Nephron (organoid): ENCODE results near the gene PARK7.

Experiments used
- H3K27ac Mint-ChIP-seq, 3 experiments: 2 replicates each; pipeline ENCODE4 v1.8.0; 2020; ENCODE audit warnings: mixed read lengths in 3 of 3, mild to moderate bottlenecking in 2 of 3, moderate library complexity in 1 of 3
- H3K27me3 Mint-ChIP-seq: 2 replicates; pipeline ENCODE4 v1.8.0; 2021; ENCODE audit warnings: low read depth, mild to moderate bottlenecking, moderate library complexity, mixed read lengths
- H3K36me3 Mint-ChIP-seq: 2 replicates; pipeline ENCODE4 v1.8.0; 2020; ENCODE audit warnings: low read depth, mixed read lengths
- H3K4me1 Mint-ChIP-seq: 2 replicates; pipeline ENCODE4 v1.8.0; 2020; ENCODE audit warnings: mixed read lengths
- H3K4me3 Mint-ChIP-seq, 3 experiments: 2 replicates each; pipeline ENCODE4 v1.8.0; 2020; ENCODE audit warnings: mild to moderate bottlenecking in 3 of 3, mixed read lengths in 3 of 3, moderate library complexity in 2 of 3
- H3K9me3 Mint-ChIP-seq: 2 replicates; pipeline ENCODE4 v1.8.0; 2020; ENCODE audit warnings: mixed read lengths
- TF ChIP-seq, protein P1 (sequence below), 3 experiments: fragments of 200-600 bp; sonication (generic); IDR thresholded peaks; one replicate each; pipeline ENCODE4 v1.5.0; 2021; ENCODE audit warnings: antibody characterized with exemption in 3 of 3; ENCODE audit not compliant: unreplicated experiment in 3 of 3

Gene PARK7

DNA sequence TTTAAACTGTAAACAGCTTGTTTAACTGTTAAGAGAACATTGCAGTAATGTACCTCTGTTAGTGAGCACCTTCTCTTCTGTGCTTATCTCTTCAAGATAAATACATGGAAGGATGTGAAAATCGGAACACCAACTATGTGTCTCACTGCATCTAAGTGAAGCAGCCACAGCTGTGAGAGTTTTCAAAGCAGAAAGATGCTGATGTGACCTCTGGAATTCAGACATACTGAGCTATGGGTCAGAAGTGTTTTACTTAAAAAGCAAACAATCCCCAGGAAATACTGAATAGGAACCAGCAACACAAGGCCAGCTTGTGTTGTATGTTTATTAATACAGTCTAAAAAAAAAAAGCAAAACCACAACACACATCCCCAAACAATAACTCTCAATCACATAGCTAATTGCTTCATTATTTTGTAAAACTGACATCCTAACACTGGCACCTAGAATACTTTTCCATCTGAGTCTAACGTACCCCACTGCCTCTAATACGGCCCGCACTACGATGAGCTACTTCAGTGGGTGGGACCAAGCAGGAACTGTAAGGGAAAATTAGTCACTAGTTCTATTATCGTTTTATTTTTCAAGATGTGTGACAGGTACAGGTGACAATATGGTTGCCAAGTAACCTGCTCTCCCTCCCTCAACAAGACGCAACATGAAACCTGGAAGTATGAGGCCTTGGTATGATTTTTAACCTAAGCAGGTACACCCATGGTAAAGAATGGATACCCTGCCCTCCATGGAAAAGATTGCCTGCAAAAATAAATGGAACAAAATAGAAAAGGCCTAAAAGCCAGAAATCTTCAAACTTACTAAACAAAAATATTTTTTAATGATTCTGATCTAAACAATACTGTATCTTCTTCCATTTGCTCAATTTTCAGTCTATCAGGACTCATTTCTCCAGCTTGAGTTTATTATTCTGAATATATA lies 50.7 kb downstream of the PARK7 start:
- H3K4me3 Mint-ChIP-seq: no peak overlapping the region
- H3K4me1 Mint-ChIP-seq: peaks cover 32% of the 10 kb centered on the region
- H3K27me3 Mint-ChIP-seq: no peaks in the 10 kb centered on the region
- peaks cover 22% of the 10 kb centered on the region for H3K36me3 Mint-ChIP-seq
- H3K9me3 Mint-ChIP-seq: no peaks in the 10 kb centered on the region
- TF ChIP-seq, protein P1, sequence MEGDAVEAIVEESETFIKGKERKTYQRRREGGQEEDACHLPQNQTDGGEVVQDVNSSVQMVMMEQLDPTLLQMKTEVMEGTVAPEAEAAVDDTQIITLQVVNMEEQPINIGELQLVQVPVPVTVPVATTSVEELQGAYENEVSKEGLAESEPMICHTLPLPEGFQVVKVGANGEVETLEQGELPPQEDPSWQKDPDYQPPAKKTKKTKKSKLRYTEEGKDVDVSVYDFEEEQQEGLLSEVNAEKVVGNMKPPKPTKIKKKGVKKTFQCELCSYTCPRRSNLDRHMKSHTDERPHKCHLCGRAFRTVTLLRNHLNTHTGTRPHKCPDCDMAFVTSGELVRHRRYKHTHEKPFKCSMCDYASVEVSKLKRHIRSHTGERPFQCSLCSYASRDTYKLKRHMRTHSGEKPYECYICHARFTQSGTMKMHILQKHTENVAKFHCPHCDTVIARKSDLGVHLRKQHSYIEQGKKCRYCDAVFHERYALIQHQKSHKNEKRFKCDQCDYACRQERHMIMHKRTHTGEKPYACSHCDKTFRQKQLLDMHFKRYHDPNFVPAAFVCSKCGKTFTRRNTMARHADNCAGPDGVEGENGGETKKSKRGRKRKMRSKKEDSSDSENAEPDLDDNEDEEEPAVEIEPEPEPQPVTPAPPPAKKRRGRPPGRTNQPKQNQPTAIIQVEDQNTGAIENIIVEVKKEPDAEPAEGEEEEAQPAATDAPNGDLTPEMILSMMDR (IDR thresholded peaks at IDR 0.05; ENCODE audit: unreplicated experiment in 3 of 3): no peak
- H3K27ac Mint-ChIP-seq: no peak overlapping the region

DNA sequence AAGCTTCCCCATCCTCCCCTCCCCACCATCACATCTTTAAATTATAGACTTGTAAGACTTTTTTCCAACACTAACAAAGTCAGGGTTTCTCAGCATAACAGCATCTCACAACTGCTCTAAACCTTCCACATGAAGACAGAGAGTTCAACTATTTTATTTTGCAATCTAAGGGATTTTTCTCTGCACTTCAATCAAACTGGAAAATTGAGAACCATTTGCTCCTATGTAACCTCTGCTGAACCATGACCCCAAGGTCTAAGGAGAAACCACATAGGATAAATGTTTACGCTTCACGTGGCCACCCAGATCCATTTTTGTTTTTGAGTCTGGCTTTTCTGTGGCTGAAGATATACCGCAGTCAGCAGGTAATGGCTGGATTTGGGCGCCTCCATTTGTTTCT lies 51.4 kb downstream of the PARK7 start:
- H3K4me1 Mint-ChIP-seq: peaks cover 39% of the 10 kb centered on the region
- TF ChIP-seq, protein P1 (IDR thresholded peaks at IDR 0.05; ENCODE audit: unreplicated experiment in 3 of 3): no peak
- no peak overlapping the region for H3K27ac Mint-ChIP-seq
- no peaks in the 10 kb centered on the region for H3K27me3 Mint-ChIP-seq
- H3K4me3 Mint-ChIP-seq: no peak overlapping the region
- H3K36me3 Mint-ChIP-seq: peaks cover 22% of the 10 kb centered on the region
- no peaks in the 10 kb centered on the region for H3K9me3 Mint-ChIP-seq

DNA sequence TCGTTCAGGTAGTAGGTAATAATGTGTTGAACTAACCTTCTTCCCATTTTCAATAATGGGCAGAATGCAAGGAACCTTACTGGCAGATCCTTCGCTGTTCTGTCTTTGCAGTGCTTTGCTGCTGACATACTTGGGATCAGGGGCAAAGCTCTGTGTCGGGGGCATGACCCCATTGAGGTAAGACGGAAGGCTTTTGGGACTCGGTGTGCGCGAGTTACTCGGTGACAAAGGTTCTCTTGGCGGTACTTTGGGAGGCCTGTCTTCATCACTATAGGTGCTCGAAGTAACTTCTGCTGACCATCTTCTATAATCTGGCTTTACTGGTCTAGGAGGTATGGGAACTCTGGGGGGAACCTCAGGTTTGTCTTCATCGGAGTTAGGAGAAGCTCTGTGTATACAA lies 51.9 kb downstream of the PARK7 start:
- no peak overlapping the region for H3K4me3 Mint-ChIP-seq
- no peaks in the 10 kb centered on the region for H3K9me3 Mint-ChIP-seq
- H3K4me1 Mint-ChIP-seq: peaks cover 43% of the 10 kb centered on the region
- TF ChIP-seq, protein P1 (IDR thresholded peaks at IDR 0.05; ENCODE audit: unreplicated experiment in 3 of 3): no peak
- H3K36me3 Mint-ChIP-seq: peaks cover 22% of the 10 kb centered on the region
- H3K27ac Mint-ChIP-seq: no peak overlapping the region
- H3K27me3 Mint-ChIP-seq: no peaks in the 10 kb centered on the region

DNA sequence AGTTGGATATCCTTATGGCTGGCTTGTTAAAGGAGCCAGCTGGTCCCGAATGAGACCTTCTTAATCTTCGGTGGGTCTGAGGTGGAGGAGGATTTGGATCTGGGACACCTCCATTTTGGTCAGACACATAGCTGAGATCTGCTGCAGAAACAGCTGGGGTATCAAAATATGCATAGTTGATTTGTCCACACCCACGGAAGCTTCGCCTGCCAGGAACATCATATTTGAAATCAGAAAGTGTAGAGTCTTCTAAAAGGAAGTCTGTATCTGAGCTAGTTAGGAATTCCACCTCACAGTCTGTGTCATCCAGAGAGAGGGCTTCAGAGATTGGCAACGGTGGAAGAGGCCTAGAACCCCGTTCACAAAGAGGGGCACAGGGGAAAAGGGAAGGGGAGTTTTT lies 52.3 kb downstream of the PARK7 start:
- TF ChIP-seq, protein P1 (IDR thresholded peaks at IDR 0.05; ENCODE audit: unreplicated experiment in 3 of 3): no peak

DNA sequence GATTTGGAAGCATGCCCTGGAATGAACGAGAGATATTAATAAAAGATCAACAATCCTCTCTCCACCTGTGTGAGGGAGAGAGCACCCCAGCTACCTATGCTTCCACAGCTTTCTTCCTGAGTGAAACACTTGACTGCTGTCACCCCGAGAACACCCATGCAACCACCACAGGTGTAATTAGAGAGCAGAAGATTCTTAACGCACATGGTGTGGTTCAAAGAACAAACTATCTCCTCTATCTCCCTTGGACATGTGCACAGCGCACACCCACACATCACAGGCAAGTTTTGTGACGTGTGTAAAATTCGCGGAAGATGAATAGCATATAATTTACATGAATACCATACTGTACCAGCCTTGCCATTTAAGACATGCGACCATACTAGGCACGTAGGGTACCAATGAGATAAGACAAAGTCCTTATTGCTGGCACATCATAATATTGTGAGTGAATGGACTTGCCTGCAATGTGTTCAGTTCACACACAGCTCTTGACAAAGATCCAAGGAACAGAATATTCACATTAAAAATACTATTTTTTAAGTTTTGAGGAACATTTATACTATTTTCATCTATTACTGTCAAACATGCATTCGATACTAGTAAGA lies 53.0 kb downstream of the PARK7 start:
- H3K4me3 Mint-ChIP-seq: no peak overlapping the region

More for the DNA sequence above, 52.3 kb downstream of the PARK7 start:
- Mint-ChIP-seq H3K27me3 (no peaks in the 10 kb centered on the region), H3K4me3 (no peak overlapping the region), H3K4me1 (peaks cover 46% of the 10 kb centered on the region), H3K9me3 (no peaks in the 10 kb centered on the region), H3K36me3 (peaks cover 22% of the 10 kb centered on the region), H3K27ac (no peak overlapping the region)

More for the DNA sequence above, 53.0 kb downstream of the PARK7 start:
- TF ChIP-seq, protein P1 (IDR thresholded peaks at IDR 0.05; ENCODE audit: unreplicated experiment in 3 of 3): no peak
- Mint-ChIP-seq H3K27ac (peak overlapping the region in 1 of 3 experiments; percentile 1), H3K4me1 (peaks cover 53% of the 10 kb centered on the region), H3K36me3 (peaks cover 22% of the 10 kb centered on the region), H3K9me3 (no peaks in the 10 kb centered on the region), H3K27me3 (no peaks in the 10 kb centered on the region)
